Neural cell (in vitro differentiated cells): Measurements from ENCODE around the gene APBA2. TPM values are rescaled to one million over a fixed set of nuclear protein-coding genes. Genes with fewer than 3 reads are reported as not detected.

ENCODE experiments used
- H2AFZ ChIP-seq: fragments of 200-600, 300-800 bp; sonication (generic), shearing (Covaris generic); 2 replicates; pipeline ENCODE4 v1.6.0; 2014; ENCODE audit warnings: low read depth, mild to moderate bottlenecking, antibody characterized with exemption, low read length, moderate library complexity
- H3F3A ChIP-seq: fragments of 200-600 bp; shearing (Covaris generic); 2 replicates; pipeline ENCODE4 v1.6.1; 2016; ENCODE audit warnings: mild to moderate bottlenecking, moderate library complexity, mixed read lengths, antibody characterized with exemption, low read length; ENCODE audit not compliant: insufficient read depth, poor library complexity, severe bottlenecking
- H3K27ac ChIP-seq: fragments of 200-600, 300-800 bp; sonication (generic), shearing (Covaris generic); 2 replicates; pipeline ENCODE4 v1.5.1; 2014; ENCODE audit warnings: mild to moderate bottlenecking, low read length, moderate library complexity
- H3K27me3 ChIP-seq: fragments of 300-800, 200-600 bp; sonication (generic), shearing (Covaris generic); 2 replicates; pipeline ENCODE4 v1.6.0; 2014; ENCODE audit warnings: mild to moderate bottlenecking, low read depth, low read length, moderate library complexity; ENCODE audit not compliant: insufficient read depth
- H3K36me3 ChIP-seq: fragments of 300-800, 200-600 bp; sonication (generic), shearing (Covaris generic); 2 replicates; pipeline ENCODE4 v1.5.1; 2014; ENCODE audit warnings: mild to moderate bottlenecking, antibody characterized with exemption, low read length, moderate library complexity; ENCODE audit not compliant: insufficient read depth
- H3K4me2 ChIP-seq: fragments of 300-800, 200-600 bp; sonication (generic), shearing (Covaris generic); 2 replicates; pipeline ENCODE4 v1.6.0; 2014; ENCODE audit warnings: mild to moderate bottlenecking, low read length
- H3K4me3 ChIP-seq: fragments of 300-800, 200-600 bp; sonication (generic), shearing (Covaris generic); 2 replicates; pipeline ENCODE4 v1.5.1; 2014; ENCODE audit warnings: mild to moderate bottlenecking, low read length, moderate library complexity
- H3K79me2 ChIP-seq: fragments of 200-600 bp; shearing (Covaris generic); replicated peaks from 2 replicates; pipeline ENCODE4 v1.6.0; 2014; ENCODE audit warnings: mild to moderate bottlenecking, low read length, moderate library complexity; ENCODE audit not compliant: insufficient read depth
- H3K9ac ChIP-seq: fragments of 300-800, 200-600 bp; sonication (generic), shearing (Covaris generic); 2 replicates; pipeline ENCODE4 v1.6.1; 2016; ENCODE audit warnings: mild to moderate bottlenecking, low read length, mixed read lengths
- H3K9me2 ChIP-seq: fragments of 200-600 bp; shearing (Covaris generic); 2 replicates; pipeline ENCODE4 v1.6.1; 2016; ENCODE audit warnings: mild to moderate bottlenecking, low read length, mixed read lengths; ENCODE audit not compliant: insufficient read depth
- H3K9me3 ChIP-seq: fragments of 200-600, 300-800 bp; sonication (generic), shearing (Covaris generic); 2 replicates; pipeline ENCODE4 v1.6.1; 2016; ENCODE audit warnings: mild to moderate bottlenecking, mixed run types, low read length, moderate library complexity, mixed read lengths
- H4K20me1 ChIP-seq: fragments of 200-600 bp; shearing (Covaris generic); 2 replicates; pipeline ENCODE4 v1.6.1; 2016; ENCODE audit warnings: mild to moderate bottlenecking, mixed run types; ENCODE audit not compliant: insufficient read depth
- CTCF ChIP-seq: fragments of 450-650 bp; IDR thresholded peaks from 2 replicates; pipeline ENCODE4 v1.5.1; 2014; ENCODE audit warnings: antibody characterized with exemption, mild to moderate bottlenecking, moderate library complexity; ENCODE audit not compliant: poor library complexity, severe bottlenecking
- EP300 ChIP-seq: fragments of 450-650 bp; conservative IDR thresholded peaks from 2 replicates; pipeline ENCODE4 v1.6.1; 2014; ENCODE audit warnings: antibody characterized with exemption, mild to moderate bottlenecking, moderate library complexity; ENCODE audit not compliant: poor library complexity, severe bottlenecking
- EZH2 ChIP-seq: fragments of 200-600, 300-800 bp; shearing (Covaris generic), sonication (generic); IDR thresholded peaks from 2 replicates; pipeline ENCODE4 v1.6.1; 2014; ENCODE audit warnings: antibody characterized with exemption, low read length, borderline replicate concordance, mild to moderate bottlenecking; ENCODE audit not compliant: insufficient read depth, poor library complexity, severe bottlenecking
- MXI1 ChIP-seq: fragments of 450-650 bp; conservative IDR thresholded peaks from 2 replicates; pipeline ENCODE4 v1.6.1; 2014; ENCODE audit warnings: antibody characterized with exemption, mild to moderate bottlenecking; ENCODE audit not compliant: poor library complexity, severe bottlenecking
- POLR2AphosphoS5 ChIP-seq: IDR thresholded peaks from 2 replicates; pipeline ENCODE4 v1.6.1; 2012
- RAD21 ChIP-seq: fragments of 450-650 bp; conservative IDR thresholded peaks from 2 replicates; pipeline ENCODE4 v1.6.1; 2014; ENCODE audit warnings: antibody characterized with exemption, mild to moderate bottlenecking, moderate library complexity
- REST ChIP-seq: IDR thresholded peaks from 2 replicates; pipeline ENCODE4 v1.6.1; 2012; ENCODE audit warnings: borderline replicate concordance
- SMC3 ChIP-seq: fragments of 450-650 bp; conservative IDR thresholded peaks from 2 replicates; pipeline ENCODE4 v1.6.1; 2014; ENCODE audit warnings: antibody characterized with exemption, mild to moderate bottlenecking, moderate library complexity; ENCODE audit not compliant: poor library complexity
- TAF1 ChIP-seq: IDR thresholded peaks from 2 replicates; pipeline ENCODE4 v1.6.1; 2012; ENCODE audit warnings: low read depth
- polyA plus RNA-seq: library from polyadenylated mRNA; depleted of rRNA; stranded (reverse); fragments of >200 nt; gene quantifications from 2 replicates; pipeline ENCODE4 v1.2.3, GENCODE V29; 2014

APBA2 gene
- polyA plus RNA-seq, 1 donor from 2014 or later: 134 TPM

GRCh38 chr15:29093065-29093435, 207.3 kb downstream of the APBA2 start:
- Histone ChIP-seq H2AFZ (no peak overlapping the region), H3F3A (no peaks in the 10 kb centered on the region), H3K36me3 (no peaks in the 10 kb centered on the region), H3K9me2 (no peaks in the 10 kb centered on the region), H3K27me3 (no peaks in the 10 kb centered on the region), H3K9ac (no peak overlapping the region), H3K4me2 (no peak overlapping the region), H3K27ac (no peak overlapping the region), H3K4me3 (no peak overlapping the region), H3K79me2 (no peaks in the 10 kb centered on the region), H3K9me3 (no peaks in the 10 kb centered on the region), H4K20me1 (no peaks in the 10 kb centered on the region)
- TF ChIP-seq REST: no peak
- no peak for TF ChIP-seq TAF1
- no peak for TF ChIP-seq MXI1
- TF ChIP-seq SMC3: no peak
- no peak for TF ChIP-seq EP300
- no peak for TF ChIP-seq RAD21
- no peak for TF ChIP-seq POLR2AphosphoS5
- TF ChIP-seq EZH2: no peak
- TF ChIP-seq CTCF: no peak

- TF ChIP-seq EZH2 (no peak), REST (no peak), CTCF (no peak), TAF1 (no peak), MXI1 (no peak), SMC3 (no peak), EP300 (no peak), RAD21 (no peak), POLR2AphosphoS5 (no peak)
- H3K79me2 ChIP-seq: no peaks in the 10 kb centered on the region
- no peak overlapping the region for H3K27ac ChIP-seq
Observed at GRCh38 chr15:29093696-29094343, 208.0 kb downstream of the APBA2 start.

More at GRCh38 chr15:29093696-29094343, 208.0 kb downstream of the APBA2 start:
- Histone ChIP-seq H3K9me3 (no peaks in the 10 kb centered on the region), H3K36me3 (no peaks in the 10 kb centered on the region), H4K20me1 (no peaks in the 10 kb centered on the region), H3K9ac (no peak overlapping the region), H3K9me2 (no peaks in the 10 kb centered on the region), H2AFZ (no peak overlapping the region), H3K4me2 (no peak overlapping the region), H3F3A (no peaks in the 10 kb centered on the region), H3K27me3 (no peaks in the 10 kb centered on the region), H3K4me3 (no peak overlapping the region)
